HCT116 (cell line): Measurements from ENCODE around the gene SRP9. TPM values are rescaled to one million over a fixed set of nuclear protein-coding genes. Genes with fewer than 3 reads are reported as not detected.

ENCODE experiments used
- ATAC-seq: fragments of 200-7000 bp; cut with Tn5 transposase; 2 replicates; pipeline ENCODE4 v1.9.1; 2020; ENCODE audit warnings: mild to moderate bottlenecking, moderate library complexity
- BruUV-seq: library from RNA; stranded (reverse); fragments of 400-500 nt; replicated peaks from 2 replicates; lab custom pipeline; 2021; lab: Mats Ljungman, UMichigan
- CTCF ChIA-PET: fragments of 300-600 bp; sonication (Branson Sonifier 250); formaldehyde crosslinking; loops from one replicate; lab custom pipeline; 2021; ENCODE audit warnings: antibody characterized with exemption; lab: Charles Lee
- POLR2A ChIA-PET: fragments of 300-600, 350-600 bp; sonication (Branson Sonifier 250); formaldehyde crosslinking; loops from one replicate; lab custom pipeline; 2021; ENCODE audit warnings: antibody characterized with exemption; lab: Charles Lee
- RAD21 ChIA-PET, 2 experiments: fragments of 300-600 bp; sonication (Branson Sonifier 250); formaldehyde crosslinking; loops; one replicate each; lab custom pipeline; 2023; ENCODE audit warnings: low total read pairs in 2 of 2; ENCODE audit not compliant: uncharacterized antibody in 2 of 2, unreplicated experiment in 2 of 2, low non-redundant PET in 1 of 2; lab: Charles Lee
- DNase-seq: peaks from one replicate; pipeline ENCODE4 v3.0.0-alpha.2; 2010; ENCODE audit warnings: low read depth, low spot score
- H2AFZ ChIP-seq: fragments of 200-600 bp; shearing (Covaris generic), sonication (generic); 2 replicates; pipeline ENCODE4 v1.6.1; 2017; ENCODE audit warnings: low read depth, mixed run types, mixed read lengths, antibody characterized with exemption, low read length; ENCODE audit not compliant: poor library complexity, severe bottlenecking
- H3K27ac ChIP-seq: 2 replicates; pipeline ENCODE4 v1.5.1; 2012; ENCODE audit warnings: low read depth, low read length
- H3K27me3 ChIP-seq: fragments of 200-600 bp; sonication (generic); 2 replicates; pipeline ENCODE4 v1.6.1; 2016; ENCODE audit warnings: mixed run types, low read length, mixed read lengths; ENCODE audit not compliant: insufficient read depth
- H3K36me3 ChIP-seq, 2 experiments: fragments of 200-500 bp in 1 of 2; fragments of 200-600 bp in 1 of 2; sonication (Bioruptor generic) in 1 of 2; sonication (generic) in 1 of 2; 2 replicates each; pipeline versions ENCODE4 v1.5.1 to v1.6.1; 2014 to 2016; ENCODE audit warnings: low read length in 2 of 2, inconsistent platforms in 1 of 2, mixed read lengths in 1 of 2, mixed run types in 1 of 2; ENCODE audit not compliant: insufficient read depth in 2 of 2, control insufficient read depth in 1 of 2
- H3K4me1 ChIP-seq, 2 experiments: fragments of 200-600 bp in 1 of 2; sonication (generic) in 1 of 2; 2 replicates each; pipeline versions ENCODE4 v1.5.1 to v1.6.1; 2012 to 2017; ENCODE audit warnings: low read length in 2 of 2, inconsistent platforms in 1 of 2, mild to moderate bottlenecking in 1 of 2, mixed read lengths in 1 of 2, mixed run types in 1 of 2, moderate library complexity in 1 of 2; ENCODE audit not compliant: insufficient read depth in 2 of 2, control insufficient read depth in 1 of 2
- H3K4me2 ChIP-seq: fragments of 200-600 bp; sonication (generic); 2 replicates; pipeline ENCODE4 v1.6.1; 2017; ENCODE audit warnings: mixed run types, low read length, mixed read lengths
- H3K4me3 ChIP-seq, 2 experiments: fragments of 200-600 bp in 1 of 2; sonication (generic) in 1 of 2; replicated peaks in 1 of 2; 2 replicates each; pipeline ENCODE4 v1.5.1; 2011 to 2016; ENCODE audit warnings: low read length in 2 of 2, control low read depth in 1 of 2, low read depth in 1 of 2, mild to moderate bottlenecking in 1 of 2, mixed read lengths in 1 of 2, mixed run types in 1 of 2
- H3K79me2 ChIP-seq: fragments of 200-600 bp; sonication (generic); 2 replicates; pipeline ENCODE4 v1.6.1; 2017; ENCODE audit warnings: mild to moderate bottlenecking, mixed run types, low read length, moderate library complexity, mixed read lengths; ENCODE audit not compliant: insufficient read depth
- H3K9ac ChIP-seq: fragments of 200-600 bp; sonication (generic); 2 replicates; pipeline ENCODE4 v1.6.1; 2016; ENCODE audit warnings: low read length, mixed read lengths
- H3K9me2 ChIP-seq: fragments of 200-600 bp; sonication (generic), shearing (Covaris generic); 2 replicates; pipeline ENCODE4 v1.6.1; 2017; ENCODE audit warnings: mixed run types, mild to moderate bottlenecking, moderate library complexity; ENCODE audit not compliant: insufficient read depth
- H3K9me3 ChIP-seq, 2 experiments: fragments of 200-500 bp in 1 of 2; fragments of 200-600 bp in 1 of 2; sonication (Bioruptor generic) in 1 of 2; sonication (generic) in 1 of 2; 2 replicates each; pipeline ENCODE4 v1.6.1; 2014 to 2017; ENCODE audit warnings: low read length in 2 of 2, mixed read lengths in 2 of 2, inconsistent platforms in 1 of 2, low read depth in 1 of 2, mild to moderate bottlenecking in 1 of 2, mixed run types in 1 of 2, moderate library complexity in 1 of 2; ENCODE audit not compliant: control insufficient read depth in 1 of 2, insufficient read depth in 1 of 2
- H4K20me1 ChIP-seq: fragments of 200-600 bp; sonication (generic), shearing (Covaris generic); 2 replicates; pipeline ENCODE4 v1.6.1; 2017; ENCODE audit warnings: mixed run types, mild to moderate bottlenecking, moderate library complexity; ENCODE audit not compliant: insufficient read depth
- ATF3 ChIP-seq: IDR thresholded peaks from 2 replicates; pipeline ENCODE4 v1.6.1; 2012
- CEBPB ChIP-seq: IDR thresholded peaks from 2 replicates; pipeline ENCODE4 v1.6.1; 2012; ENCODE audit warnings: low read depth
- CTCF ChIP-seq, 3 experiments: fragments of 200-600 bp in 1 of 3; sonication (generic) in 1 of 3; IDR thresholded peaks in 2 of 3; conservative IDR thresholded peaks in 1 of 3; 2 replicates each; pipeline ENCODE4 v1.5.1; 2012 to 2017; ENCODE audit warnings: low read depth in 2 of 3, low read length in 2 of 3, antibody characterized with exemption in 1 of 3, borderline replicate concordance in 1 of 3, control low read depth in 1 of 3, mild to moderate bottlenecking in 1 of 3, mixed read lengths in 1 of 3, mixed run types in 1 of 3, moderate library complexity in 1 of 3; ENCODE audit not compliant: insufficient read depth in 1 of 3
- EGR1 ChIP-seq: IDR thresholded peaks from 2 replicates; pipeline ENCODE4 v1.6.1; 2012; ENCODE audit warnings: low read depth
- ELF1 ChIP-seq: IDR thresholded peaks from 2 replicates; pipeline ENCODE4 v1.6.1; 2012; ENCODE audit warnings: low read depth, borderline replicate concordance
- EZH2 ChIP-seq: fragments of 200-600 bp; sonication (generic); IDR thresholded peaks from 2 replicates; pipeline ENCODE4 v1.6.1; 2017; ENCODE audit warnings: antibody characterized with exemption, mixed run types
- FOSL1 ChIP-seq: IDR thresholded peaks from 2 replicates; pipeline ENCODE4 v1.6.1; 2012; ENCODE audit warnings: low read depth
- JUND ChIP-seq: IDR thresholded peaks from 2 replicates; pipeline ENCODE4 v1.6.1; 2012
- MAX ChIP-seq: IDR thresholded peaks from 2 replicates; pipeline ENCODE4 v1.6.1; 2012
- POLR2AphosphoS5 ChIP-seq: IDR thresholded peaks from 2 replicates; pipeline ENCODE4 v1.6.1; 2011; ENCODE audit warnings: mild to moderate bottlenecking, low read depth, low read length, moderate library complexity
- REST ChIP-seq: IDR thresholded peaks from 2 replicates; pipeline ENCODE4 v1.6.1; 2012; ENCODE audit warnings: low read depth
- SRF ChIP-seq: IDR thresholded peaks from 2 replicates; pipeline ENCODE4 v1.6.1; 2012; ENCODE audit warnings: low read depth
- TCF7L2 ChIP-seq: IDR thresholded peaks from 2 replicates; pipeline ENCODE4 v1.7.0; 2011; ENCODE audit warnings: borderline replicate concordance, inconsistent platforms; ENCODE audit not compliant: insufficient read depth, insufficient read length; ENCODE audit errors: extremely low read depth
- YY1 ChIP-seq: IDR thresholded peaks from 2 replicates; pipeline ENCODE4 v1.6.1; 2011; ENCODE audit warnings: low read length, low read depth, moderate library complexity, mild to moderate bottlenecking; ENCODE audit not compliant: insufficient replicate concordance; ENCODE audit errors: extremely low read depth
- ZBTB33 ChIP-seq: IDR thresholded peaks from 2 replicates; pipeline ENCODE4 v1.6.1; 2011; ENCODE audit warnings: mild to moderate bottlenecking, low read length, moderate library complexity; ENCODE audit not compliant: insufficient replicate concordance; ENCODE audit errors: extremely low read depth
- ZFX ChIP-seq: fragments of 450-650 bp; IDR thresholded peaks from 2 replicates; pipeline ENCODE4 v1.6.1; 2017
- ZNF274 ChIP-seq: fragments of 200-500 bp; sonication (Bioruptor generic); IDR thresholded peaks from 2 replicates; pipeline ENCODE4 v1.6.1; 2014; ENCODE audit warnings: mild to moderate bottlenecking, low read depth, low read length, inconsistent platforms
- intact Hi-C: fragments of 100-400 bp; cut with micrococcal nuclease; formaldehyde crosslinking; loops from 2 replicates; pipeline ENCODE4 v1.10.0; 2022
- total RNA-seq: library from RNA; stranded (reverse); gene quantifications from one replicate; pipeline ENCODE4 v1.2.1, GENCODE V29; 2021; ENCODE audit not compliant: unreplicated experiment

SRP9 gene
- total RNA-seq, 1 experiment from 2014 or later, result 220 TPM

GRCh38 chr1:225738763-225739162, 38.9 kb upstream of the SRP9 start (continued):
- TF ChIP-seq EGR1, result no peak
- no peak for TF ChIP-seq FOSL1
- TF ChIP-seq JUND, result no peak
- TF ChIP-seq CEBPB, result no peak
- no peak for TF ChIP-seq ZFX

- BruUV-seq, result no TSS peak
- Histone ChIP-seq H3K4me2 (no peak overlapping the region), H3K4me1 (peaks cover 3 to 8% of the 10 kb centered on the region in 2 experiments; a peak in 2 of 4 replicates), H4K20me1 (no peaks in the 10 kb centered on the region), H3K9me3 (no peaks in the 10 kb centered on the region), H3K4me3 (no peak overlapping the region), H3K27me3 (no peaks in the 10 kb centered on the region), H3K27ac (no peak overlapping the region), H2AFZ (no peak overlapping the region), H3K9me2 (no peaks in the 10 kb centered on the region), H3K36me3 (no peaks in the 10 kb centered on the region), H3K9ac (no peak overlapping the region), H3K79me2 (no peaks in the 10 kb centered on the region)
- no peak for DNase-seq
- ATAC-seq, result no peak
- ChIA-PET POLR2A (interaction anchor here (0.8 kb wide), 1 partner anchor 39 kb away, joined by 3 read pairs; no protein-coding TSS in a partner anchor), RAD21 (no interaction called here), CTCF (no interaction called here)
- intact Hi-C loops, result no loop called here
- TF ChIP-seq EGR1 (no peak), ZBTB33 (no peak), CTCF (IDR thresholded peaks at IDR 0.05 in 2 of 3, conservative IDR thresholded peaks at IDR 0.05 in 1 of 3; ENCODE audit: borderline replicate concordance in 1 of 3, insufficient read depth in 1 of 3, low read depth in 2 of 3, low read length in 2 of 3) (no peak), ATF3 (no peak), EZH2 (no peak), YY1 (no peak), CEBPB (no peak), REST (no peak), POLR2AphosphoS5 (no peak), TCF7L2 (no peak), MAX (no peak), SRF (no peak), ZNF274 (no peak), ELF1 (no peak)
Observed at GRCh38 chr1:225739542-225740107, 38.0 kb upstream of the SRP9 start.
